Germinal center (tissue), 1 donor: ENCODE results near the gene LEPROT.
"Not testable (repeated sequence)": the region's sequence is repeated elsewhere in the genome, so short reads cannot be mapped to it uniquely, and the experiment has no call there.

Experiments
- DNase-seq: peaks from one replicate; pipeline ENCODE4 v3.0.0; 2012; ENCODE audit warnings: mixed read lengths, low spot score

The LEPROT gene, protein sequence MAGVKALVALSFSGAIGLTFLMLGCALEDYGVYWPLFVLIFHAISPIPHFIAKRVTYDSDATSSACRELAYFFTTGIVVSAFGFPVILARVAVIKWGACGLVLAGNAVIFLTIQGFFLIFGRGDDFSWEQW

DNA sequence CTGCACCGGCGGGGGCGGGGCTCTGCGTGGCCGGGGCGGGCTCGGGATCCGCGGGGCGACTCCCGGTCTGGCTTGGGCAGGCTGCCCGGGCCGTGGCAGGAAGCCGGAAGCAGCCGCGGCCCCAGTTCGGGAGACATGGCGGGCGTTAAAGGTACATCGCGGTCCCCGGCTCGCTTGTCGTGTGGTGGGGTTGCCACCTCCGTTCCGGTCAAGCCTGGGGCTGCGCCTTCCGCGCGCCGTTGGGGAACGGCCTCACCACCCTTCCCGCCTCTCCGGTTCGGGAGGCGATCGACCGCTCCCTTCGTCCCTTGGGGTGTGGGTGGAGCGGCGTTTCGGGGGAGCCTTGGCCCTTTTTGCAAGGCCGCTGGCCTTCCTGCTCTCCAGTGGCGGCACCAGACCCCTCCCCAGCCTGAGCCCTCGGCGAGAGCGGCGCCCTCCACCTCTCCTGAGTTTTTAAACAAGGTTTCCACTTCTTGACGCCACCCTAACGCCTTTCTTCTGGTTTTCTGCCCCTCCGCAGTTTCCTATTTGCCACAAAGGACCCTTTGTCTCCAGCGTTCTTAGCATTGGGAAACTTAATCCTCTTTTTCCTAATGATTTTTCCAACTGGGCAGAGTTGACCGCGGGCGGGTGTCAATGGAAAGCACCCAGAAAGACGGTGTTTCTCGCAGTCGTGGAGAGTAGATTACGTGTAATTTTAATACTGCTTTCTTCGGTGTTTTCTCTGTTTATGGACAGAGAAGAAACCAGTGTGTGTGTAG, at the start of gene LEPROT, which contains the start of gene LEPR:
Gene LEPROT (plus strand): TSS at position 79 of the 761 bp plus-strand sequence. CDS start 57 bp downstream, at position 136.
Gene LEPR (plus strand): TSS at position 79 of the 761 bp plus-strand sequence. CDS start 144,898 bp downstream, outside the sequence.
- no peak for DNase-seq

DNA sequence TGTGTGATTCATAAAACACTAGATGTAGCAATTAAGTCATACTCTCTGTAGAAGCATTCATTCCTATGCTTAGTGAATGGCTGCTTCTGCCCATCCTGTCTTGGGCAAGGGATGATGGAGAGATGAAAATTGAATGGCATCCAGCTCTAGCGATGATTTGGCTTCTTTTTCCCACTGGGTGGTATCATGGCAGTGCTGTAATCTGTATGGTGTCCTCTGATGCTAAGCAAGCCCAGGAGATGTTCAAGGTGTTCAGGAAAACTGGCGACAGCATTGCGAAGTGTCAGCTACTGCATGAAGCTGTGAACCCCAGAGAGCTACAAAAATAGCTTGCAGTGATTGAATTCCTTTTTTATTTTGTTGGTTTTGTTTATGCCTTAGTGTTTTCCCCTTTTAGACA, 48.9 kb upstream of the LEPROT start:
- no peak for DNase-seq

DNA sequence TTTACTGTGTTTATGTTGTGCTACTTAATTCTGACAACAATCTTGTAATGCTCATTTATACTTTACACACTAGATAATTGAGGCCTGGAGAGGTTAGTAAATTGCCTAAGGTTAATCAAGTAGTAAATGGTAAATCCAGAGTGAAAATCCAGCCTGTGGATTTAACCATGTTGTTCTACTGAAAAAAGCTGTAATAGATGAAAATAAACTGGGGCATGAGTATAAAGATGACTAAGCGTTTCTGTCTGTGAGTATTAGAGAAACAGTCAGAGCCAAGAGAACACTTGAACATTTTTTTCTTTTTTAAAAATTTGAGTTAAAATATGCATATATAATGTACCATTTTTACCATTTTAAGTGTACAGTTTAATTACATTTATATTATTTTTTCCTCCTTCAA, 47.9 kb upstream of the LEPROT start:
- no peak for DNase-seq

DNA sequence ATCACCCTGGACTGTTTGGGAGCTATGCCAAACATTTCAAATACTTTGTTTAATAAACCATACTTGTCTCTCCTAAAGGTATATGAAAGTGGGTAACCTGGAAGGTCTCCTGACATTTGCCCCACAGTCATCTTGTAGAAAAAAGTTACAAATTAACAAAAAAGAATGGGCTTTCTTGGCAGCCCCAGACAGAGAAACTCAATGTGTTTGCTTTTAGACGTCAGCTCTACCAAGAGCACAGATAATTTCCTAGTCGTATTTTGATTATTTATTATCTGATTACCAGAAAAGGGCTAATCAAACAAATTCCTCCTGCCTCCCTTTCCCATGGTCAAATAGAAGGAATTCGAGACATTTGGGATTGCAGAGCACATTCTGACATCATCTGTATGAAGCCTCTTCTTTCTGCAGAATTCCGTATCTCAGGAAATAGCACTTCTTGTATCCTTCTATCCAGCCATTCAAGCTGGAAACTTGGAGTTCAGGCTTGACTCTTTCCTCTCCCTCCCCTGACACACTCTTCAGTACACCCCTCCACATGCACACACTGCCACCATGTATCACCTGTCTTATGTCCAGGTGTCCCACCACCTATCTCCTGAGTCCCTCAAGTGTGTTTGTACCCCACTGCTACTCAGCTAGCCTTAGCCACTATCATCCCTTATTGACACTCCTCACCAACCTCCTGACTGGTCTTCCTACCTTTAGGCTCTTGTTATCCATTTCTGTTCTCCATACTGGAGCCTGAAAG, 42.8 kb upstream of the LEPROT start:
- DNase-seq, result no peak

DNA sequence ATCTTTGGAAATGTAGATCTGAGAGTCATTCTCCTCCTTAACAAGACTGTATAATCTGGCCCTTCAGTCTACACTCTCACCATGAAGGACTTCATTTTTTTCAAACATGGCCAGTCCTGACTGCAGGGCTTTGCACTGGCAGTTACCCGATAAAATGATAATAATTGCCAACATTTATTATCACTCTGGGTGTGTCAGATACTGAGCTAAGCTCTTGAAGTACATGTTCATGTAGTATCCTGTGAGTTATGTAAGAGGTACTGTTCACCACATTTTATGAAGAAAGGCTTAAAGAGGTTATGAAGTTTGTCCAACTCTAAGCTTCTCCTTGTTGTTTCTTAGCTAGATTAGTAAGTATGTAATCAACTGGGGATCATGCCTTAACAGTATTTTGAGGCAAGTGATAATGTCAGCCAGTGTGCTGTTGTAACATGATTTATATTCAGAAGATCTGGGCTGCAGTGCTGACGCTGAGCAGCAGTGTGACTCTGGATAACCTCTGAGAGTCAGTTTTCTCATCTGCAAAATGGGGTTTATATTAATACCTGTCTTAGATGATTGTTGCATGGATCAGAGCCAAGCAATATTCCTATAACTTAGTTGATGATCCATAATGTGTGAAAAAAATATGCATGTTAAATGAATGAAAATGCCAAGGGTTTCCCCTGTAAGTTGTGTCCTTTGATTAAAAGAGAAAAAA, 42.1 kb upstream of the LEPROT start:
- DNase-seq, result no peak

DNA sequence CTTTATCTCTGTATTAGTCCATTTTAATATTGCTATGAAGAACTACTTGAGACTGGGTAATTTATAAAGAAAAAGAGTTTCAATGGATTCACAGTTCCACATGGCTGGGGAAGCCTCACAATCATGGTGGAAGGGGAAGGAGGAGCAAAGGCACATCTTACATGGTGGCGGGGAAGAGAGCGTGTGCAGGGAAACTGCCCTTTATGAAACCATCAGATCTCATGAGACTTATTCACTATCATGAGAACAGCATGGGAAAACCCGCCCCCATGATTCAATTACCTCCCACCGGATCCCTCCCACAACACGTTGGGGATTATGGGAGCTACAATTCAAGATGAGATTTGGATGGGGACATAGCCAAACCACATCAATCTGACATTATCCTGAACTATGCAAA, 36.0 kb upstream of the LEPROT start:
- DNase-seq, result not testable (repeated sequence)

DNA sequence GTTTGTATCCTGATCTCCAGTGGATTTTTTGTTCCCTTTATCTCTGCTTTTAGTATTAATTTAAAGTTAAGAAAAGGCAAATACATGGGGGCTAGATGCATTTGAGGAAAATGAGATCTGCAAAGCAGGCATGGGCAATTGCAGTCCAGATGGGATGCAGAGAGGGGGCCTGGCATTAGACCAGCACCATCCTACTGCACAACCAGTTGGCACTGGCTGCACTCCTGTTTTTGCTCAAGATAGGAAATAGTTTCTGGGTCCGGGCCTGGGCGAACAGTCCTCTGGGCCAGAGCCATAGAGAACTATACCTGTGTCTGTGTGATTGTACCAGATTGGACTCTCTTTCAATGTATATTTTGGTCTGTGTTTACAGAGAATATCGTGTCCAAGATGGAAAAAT, 34.0 kb upstream of the LEPROT start:
- no peak for DNase-seq

DNA sequence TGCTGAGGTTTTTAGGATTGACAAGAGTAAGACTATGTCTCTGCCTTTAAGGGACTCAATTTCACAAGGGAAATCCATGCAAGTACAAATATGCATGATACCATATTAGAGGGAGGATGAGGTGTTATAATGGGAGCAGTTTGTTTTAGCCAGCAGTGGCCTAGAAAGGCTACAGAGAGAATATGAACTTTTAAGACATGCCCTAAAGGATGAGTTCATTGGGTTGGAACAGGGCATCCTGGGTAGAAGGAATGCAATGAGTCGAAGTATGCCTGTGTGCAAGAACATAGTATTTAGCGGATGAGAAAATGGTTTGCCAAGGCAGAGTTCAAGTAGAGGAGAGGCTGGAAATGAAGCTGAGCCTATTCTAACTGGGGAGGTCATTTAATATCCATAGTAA, 32.6 kb upstream of the LEPROT start:
- DNase-seq, result no peak

DNA sequence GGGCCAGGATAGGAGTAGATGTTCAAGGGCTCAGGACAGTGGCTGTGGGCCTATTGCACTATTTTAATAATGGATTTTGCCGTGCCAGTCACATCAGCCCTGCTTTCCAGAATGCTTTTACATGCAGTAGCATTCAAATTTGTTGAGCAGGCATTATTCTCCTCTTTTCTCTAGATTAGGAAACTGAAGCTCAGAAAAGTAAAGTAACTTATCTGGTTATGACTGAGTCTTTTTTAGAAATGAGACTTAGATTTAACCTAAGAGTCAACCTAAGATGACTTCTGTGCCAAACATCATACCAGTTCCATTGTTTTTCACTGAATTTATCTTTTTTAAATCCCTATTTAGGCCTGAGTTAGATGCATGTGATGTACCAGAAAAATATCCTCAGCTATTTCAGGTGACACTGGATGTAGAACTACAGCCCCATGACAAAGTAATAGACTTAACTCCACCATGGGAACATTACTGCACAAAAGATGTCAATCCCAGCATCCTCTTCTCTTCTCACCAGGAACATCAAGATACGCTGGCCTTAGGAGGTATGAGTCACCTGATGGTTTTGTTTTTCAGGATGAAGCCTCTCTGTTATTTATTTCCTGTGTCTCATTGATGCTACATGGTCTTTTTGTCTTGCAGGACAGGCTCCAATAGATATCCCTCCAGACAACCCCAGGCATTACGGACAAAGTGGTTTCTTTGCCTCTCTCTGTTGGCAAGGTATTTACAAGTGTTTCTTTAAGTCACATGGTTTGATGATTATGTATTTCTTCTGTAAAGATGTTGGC, 31.4 kb upstream of the LEPROT start:
- DNase-seq, result no peak

DNA sequence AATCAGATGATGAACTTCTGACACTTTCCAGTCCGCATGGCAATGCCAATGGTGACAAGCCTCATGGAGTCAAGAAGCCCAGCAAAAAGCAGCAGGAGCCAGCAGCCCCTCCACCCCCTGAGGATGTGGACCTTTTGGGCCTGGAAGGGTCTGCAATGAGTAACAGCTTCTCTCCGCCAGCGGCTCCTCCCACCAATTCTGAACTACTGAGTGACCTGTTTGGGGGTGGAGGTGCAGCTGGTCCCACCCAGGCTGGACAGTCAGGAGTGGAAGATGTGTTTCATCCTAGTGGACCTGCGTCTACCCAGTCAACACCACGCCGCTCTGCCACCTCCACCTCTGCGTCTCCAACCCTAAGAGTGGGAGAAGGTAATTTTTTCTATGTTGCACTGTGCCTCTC, 28.0 kb upstream of the LEPROT start:
- no peak for DNase-seq

DNA sequence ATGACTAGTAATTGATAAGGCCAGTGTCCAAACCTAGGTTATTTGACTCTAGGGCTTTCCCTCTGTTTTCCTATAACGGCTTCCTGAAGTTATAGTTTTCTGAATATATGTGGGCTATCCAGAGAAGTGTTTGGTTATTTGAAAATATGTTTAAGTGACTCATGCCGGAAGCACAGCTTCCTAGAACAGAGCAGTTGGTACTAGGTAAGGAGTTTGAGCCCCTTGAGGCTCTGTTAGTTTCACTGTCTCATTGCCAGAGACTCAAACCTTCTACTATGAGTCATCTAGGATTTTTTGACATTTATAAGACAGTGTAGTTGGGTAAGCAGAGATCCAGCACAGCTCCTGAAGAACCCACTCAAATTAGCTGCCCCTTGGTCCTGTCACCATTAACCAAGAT, 27.1 kb upstream of the LEPROT start:
- no peak for DNase-seq

DNA sequence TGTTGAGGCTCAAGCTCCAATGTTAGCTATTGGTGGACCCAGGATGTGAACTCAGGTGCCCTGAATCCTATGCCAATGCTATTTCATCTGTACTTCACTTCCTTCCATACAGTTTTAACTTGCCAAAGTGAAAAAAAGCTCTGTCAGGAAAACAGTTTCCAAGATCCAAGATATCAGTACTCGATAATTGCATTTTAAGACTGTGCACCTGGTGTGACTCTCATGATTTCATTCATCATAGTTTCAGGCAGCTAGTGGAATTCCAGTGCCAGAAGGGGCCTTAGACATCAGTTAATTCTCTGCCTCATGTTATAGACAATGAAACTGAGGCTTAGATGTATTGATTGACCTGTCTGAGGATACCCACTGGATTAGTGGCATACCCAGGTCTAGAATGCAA, 26.5 kb upstream of the LEPROT start:
- DNase-seq, result no peak

DNA sequence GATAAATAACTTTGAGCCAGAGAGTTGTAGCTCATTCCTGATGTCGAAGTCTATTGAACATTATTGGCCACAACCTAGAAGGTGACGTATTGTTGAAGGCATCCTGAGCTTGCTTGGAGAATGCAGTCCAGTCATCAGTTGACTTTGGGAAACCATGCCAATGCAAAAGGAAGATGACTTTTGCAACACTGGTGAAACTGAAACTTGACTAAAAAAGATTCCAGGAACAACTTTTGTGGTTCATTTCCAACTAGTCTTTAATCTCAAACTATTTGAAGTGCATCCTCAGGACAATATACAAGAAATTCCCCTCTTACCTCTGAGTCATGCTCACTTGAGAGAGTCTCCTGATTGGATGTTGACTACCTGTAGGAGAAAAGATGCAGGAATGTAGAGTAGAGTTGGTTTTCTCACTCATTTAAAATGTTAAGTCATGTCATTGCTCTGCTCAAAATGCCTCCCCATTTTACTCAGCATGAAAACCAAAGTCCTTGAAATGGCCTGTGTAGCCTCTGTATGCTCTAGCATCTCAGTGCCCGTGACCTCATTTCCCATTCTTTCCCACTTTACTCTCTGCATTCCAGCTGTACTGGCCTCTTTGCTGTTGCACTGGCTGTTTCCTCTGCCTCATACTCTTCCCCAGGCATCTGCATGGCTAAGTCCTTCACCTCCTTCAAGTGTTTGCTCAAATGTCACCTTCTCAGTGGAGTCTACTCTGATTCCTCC, 24.4 kb upstream of the LEPROT start:
- DNase-seq, result no peak

DNA sequence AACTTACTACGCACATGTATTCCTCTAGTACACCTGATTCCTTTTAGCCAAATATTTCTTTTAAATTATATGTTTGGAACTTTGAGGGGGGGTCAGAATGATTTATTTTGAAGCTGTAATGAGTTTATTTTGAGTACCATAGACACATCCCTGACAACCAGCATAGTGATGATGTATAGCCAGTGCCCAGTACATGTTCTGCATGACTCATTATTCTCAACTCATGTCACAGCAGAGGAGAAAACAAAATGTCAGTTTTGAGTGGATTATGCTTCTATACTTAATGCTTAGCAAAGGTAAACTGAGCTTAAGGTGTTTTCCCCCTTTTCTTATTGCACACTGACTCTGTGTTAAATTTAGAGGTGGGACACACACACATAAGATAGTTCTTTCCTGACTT, 22.4 kb upstream of the LEPROT start:
- DNase-seq, result no peak

DNA sequence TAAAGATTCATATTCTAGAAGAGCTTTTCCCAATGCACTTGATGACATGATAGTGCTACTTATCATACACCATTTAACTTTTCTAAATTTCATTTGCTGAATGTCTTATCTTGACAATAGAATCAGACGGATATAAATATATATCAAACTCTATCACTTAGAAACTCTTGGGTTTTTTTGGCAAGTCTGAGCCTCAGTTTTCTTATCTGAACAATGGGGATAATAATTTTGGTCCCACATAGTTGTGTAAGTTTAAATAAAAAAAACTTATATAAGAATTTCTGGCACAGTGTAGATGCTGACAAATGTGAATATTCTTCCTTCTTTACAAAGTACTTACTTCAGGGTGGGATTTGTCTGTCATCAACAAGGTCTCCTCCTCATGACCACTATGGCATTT, 21.5 kb upstream of the LEPROT start:
- no peak for DNase-seq

DNA sequence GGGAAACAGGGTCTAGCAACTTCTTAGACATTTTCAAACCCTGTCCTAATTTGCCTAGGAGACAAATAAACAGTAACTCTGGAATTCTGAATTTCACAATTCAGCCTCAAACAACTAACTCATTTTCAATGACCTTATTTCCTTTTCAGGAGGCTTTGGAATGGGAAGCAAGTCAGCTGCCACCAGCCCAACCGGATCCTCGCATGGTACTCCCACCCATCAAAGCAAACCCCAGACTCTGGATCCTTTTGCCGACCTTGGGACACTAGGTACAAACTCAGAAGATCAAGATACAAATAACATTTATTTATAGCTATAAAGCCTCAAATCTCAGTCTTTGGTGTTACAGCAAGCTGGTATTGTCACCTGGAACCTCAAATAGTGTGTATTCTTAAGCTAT, 18.9 kb upstream of the LEPROT start:
- DNase-seq, result no peak

DNA sequence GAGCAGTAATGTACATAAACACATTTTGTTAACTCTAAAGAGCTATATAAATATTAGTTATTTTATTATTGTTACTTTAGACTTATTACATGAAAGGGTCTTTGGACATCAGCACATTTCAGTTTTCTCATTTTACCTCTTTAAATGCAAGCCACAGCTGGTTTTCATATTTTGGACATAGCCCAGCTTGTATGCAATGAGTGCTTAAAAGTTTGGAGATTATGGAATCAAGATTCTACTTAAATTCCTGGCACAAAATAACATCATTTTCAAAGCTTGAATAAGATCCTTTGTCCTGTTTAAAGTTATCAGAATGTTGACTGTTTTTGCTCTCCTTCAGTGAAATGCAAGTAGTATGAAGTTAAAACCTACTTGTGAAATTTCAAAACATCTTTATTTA, 15.5 kb upstream of the LEPROT start:
- DNase-seq, result no peak

DNA sequence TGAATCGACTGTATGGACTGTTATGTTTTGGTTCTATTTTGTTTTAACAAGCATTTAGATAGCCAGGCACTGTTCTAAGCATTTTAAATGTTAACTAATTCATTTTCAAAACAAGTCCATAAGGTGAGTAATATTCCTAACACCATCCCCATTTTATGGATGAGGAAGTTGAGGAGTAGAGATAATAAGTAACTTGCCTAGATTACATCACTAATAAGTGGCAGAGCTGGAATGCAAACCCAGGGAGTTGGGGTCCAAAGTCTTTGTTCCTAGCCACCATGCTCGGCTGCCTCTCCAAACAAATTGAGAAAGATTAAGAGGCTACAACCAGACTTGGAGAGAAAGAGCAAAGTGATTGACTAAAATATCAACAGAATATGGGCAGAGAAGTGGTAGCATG, 12.6 kb upstream of the LEPROT start:
- no peak for DNase-seq

DNA sequence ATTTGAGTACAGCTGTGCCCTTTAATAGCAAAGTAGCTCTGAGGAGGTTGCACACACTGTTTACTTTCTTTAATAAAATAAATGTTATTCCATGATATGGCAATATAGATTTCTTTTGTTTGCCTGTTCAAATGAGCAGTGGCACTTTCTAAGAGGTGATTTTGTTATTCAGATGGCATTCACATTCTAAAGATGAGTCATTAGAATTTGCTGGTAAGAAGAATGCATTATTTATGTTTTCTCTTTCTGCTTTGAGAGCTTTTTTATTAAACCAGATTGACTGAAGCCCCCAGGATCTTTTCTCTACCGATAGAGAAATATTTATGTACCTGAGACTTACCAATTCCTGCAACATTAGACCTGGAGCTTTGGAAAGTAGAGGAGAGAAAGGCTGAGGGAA, 11.2 kb upstream of the LEPROT start:
- DNase-seq, result no peak

DNA sequence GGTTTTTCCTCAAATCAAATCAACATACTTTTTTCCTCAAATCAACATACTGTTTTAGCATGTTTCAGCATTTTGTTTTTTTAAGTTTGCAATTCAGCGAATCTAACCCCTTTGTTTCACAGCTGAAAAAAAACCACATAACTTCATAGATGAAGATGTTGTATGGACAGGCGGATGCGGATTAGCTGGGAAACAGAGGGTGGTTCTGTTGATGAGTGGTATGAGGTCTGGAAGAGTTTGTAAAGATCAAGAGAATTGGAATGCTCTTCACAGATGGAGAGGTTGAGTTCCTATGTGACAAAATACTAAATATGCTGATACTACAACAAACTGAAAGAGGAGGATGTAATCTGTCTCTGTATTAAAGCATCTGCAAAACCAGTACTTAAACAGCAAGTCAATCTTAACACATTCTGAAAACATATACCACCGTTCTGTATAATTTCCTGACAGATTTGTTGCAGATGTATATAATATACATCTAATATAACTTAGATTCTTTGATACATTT, 10.6 kb upstream of the LEPROT start:
- DNase-seq, result no peak
